Measurements from ENCODE around the gene FGFR3. TPM values are rescaled to one million over a fixed set of nuclear protein-coding genes. Genes with fewer than 3 reads are reported as not detected.

Gene FGFR3
- total and polyA plus RNA-seq, 9 of the 15 experiments (the other 6 are each of a cell fraction or from before 2014, with no cell fraction given), result 1.2 to 60.4 (median 12.7) TPM

- TF ChIP-seq ELF2 (CRISPR knock-in tag; IDR thresholded peaks at IDR 0.05) (peak; percentile 79; the same call in 1 of the 2 replicates), HNRNPLL (IDR thresholded peaks at IDR 0.05; ENCODE audit: low read depth, low read length, poor library complexity, severe bottlenecking) (peak; percentile 45), ZNF436 (CRISPR knock-in tag; IDR thresholded peaks at IDR 0.05) (no peak), GATAD2A (IDR thresholded peaks at IDR 0.05) (peak; percentile 16; the same call in 1 of the 2 replicates), ARHGAP35 (IDR thresholded peaks at IDR 0.05; ENCODE audit: partially characterized antibody) (no peak), KDM2B (CRISPR knock-in tag; IDR thresholded peaks at IDR 0.05) (peak; percentile 78; the same call in 1 of the 2 replicates), ZBTB9 (CRISPR knock-in tag; IDR thresholded peaks at IDR 0.05) (no peak), ZKSCAN3 (CRISPR knock-in tag; IDR thresholded peaks at IDR 0.05) (no peak), TGIF2 (CRISPR knock-in tag; IDR thresholded peaks at IDR 0.05) (no peak; the same call in 1 of the 2 replicates), MCM7 (IDR thresholded peaks at IDR 0.05) (no peak), MBD2 (IDR thresholded peaks at IDR 0.05; ENCODE audit: borderline replicate concordance, low read depth) (peak; percentile 88), CBFA2T3 (IDR thresholded peaks at IDR 0.05) (0 out of 2 replicates have a peak, but pooled peaks have one; percentile 2), CLOCK (CRISPR knock-in tag; IDR thresholded peaks at IDR 0.05; ENCODE audit: borderline replicate concordance) (no peak), DNMT1 (IDR thresholded peaks at IDR 0.05) (no peak), HES1 (IDR thresholded peaks at IDR 0.05; ENCODE audit: low read depth) (no peak), ELK1 (CRISPR knock-in tag; IDR thresholded peaks at IDR 0.05) (no peak), CCNT2 (IDR thresholded peaks at IDR 0.05; ENCODE audit: borderline replicate concordance, extremely low read depth, insufficient read length, low read depth, low read length) (peak; percentile 78), FOXK2 (conservative IDR thresholded peaks at IDR 0.05 in 1 of 2, IDR thresholded peaks at IDR 0.05 in 1 of 2; ENCODE audit: low read depth in 2 of 2) (no peak), ZBTB49 (CRISPR knock-in tag; IDR thresholded peaks at IDR 0.05; ENCODE audit: borderline replicate concordance) (no peak), NEUROD1 (IDR thresholded peaks at IDR 0.05; ENCODE audit: borderline replicate concordance, low read depth, low read length, partially characterized antibody) (no peak)
These were observed 63.2 kb downstream of the FGFR3 start, which contains the start of gene LETM1 (continued) for GRCh38 chr4:1856071-1856942.
